ENCODE results near the gene UNC5C.

DNA sequence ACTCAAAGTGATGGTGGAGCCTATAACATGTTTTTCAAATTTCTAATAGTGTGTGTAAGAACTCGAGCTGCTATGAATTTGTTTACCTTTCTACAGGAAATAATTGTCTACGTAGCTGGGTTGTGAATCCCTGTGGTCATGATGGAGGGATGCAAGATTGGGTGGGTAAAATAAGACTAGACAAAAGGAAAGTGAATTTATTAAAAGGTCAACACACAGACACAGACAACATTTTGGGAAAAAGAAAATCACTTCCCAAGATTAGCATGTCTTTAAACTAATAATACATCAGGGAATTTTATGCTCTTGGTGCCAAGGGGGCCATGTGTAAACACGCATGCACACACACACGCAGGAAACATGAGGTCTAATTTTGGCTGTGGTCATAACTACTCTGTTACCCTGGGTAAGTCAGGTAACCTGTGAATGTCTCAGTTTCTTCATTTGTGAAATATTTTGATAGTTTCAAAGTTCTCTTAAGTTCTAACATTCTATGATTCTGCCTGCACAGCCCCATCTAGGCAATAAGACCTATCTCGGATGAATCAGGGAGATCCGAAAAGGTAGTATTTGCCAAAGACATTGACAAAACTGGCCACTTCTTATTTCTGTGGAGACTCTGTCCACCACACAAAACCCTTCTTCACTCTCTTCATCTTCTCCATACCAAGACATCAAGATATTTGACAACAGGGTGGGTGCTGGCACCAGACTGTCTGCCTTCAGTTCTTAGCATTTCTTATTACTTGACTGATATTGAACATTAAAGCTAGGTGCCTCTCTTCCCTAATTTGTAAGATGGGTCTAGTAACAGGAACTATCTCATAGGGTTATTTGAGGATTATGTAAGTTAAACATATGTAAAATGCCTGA lies 1.6 kb upstream of the UNC5C start:
- TF ChIP-seq SMC3 (IDR thresholded peaks at IDR 0.05; ENCODE audit: low read depth, low read length) (no peak), POLR2A (IDR thresholded peaks at IDR 0.05; ENCODE audit: low read depth, low read length) (no peak), MAFK (IDR thresholded peaks at IDR 0.05; ENCODE audit: low read depth, low read length) (no peak), RFX5 (IDR thresholded peaks at IDR 0.05; ENCODE audit: low read depth, low read length) (no peak), RCOR1 (IDR thresholded peaks at IDR 0.05; ENCODE audit: insufficient replicate concordance, low read length) (no peak), BHLHE40 (IDR thresholded peaks at IDR 0.05; ENCODE audit: low read depth, low read length) (no peak), RAD21 (IDR thresholded peaks at IDR 0.05; ENCODE audit: low read length) (no peak), MAZ (IDR thresholded peaks at IDR 0.05; ENCODE audit: borderline replicate concordance, low read depth, low read length) (no peak), CEBPB (IDR thresholded peaks at IDR 0.05; ENCODE audit: low read depth, low read length) (no peak), MXI1 (IDR thresholded peaks at IDR 0.05; ENCODE audit: borderline replicate concordance, low read depth, low read length) (no peak)
- TF ChIP-seq, protein P1, sequence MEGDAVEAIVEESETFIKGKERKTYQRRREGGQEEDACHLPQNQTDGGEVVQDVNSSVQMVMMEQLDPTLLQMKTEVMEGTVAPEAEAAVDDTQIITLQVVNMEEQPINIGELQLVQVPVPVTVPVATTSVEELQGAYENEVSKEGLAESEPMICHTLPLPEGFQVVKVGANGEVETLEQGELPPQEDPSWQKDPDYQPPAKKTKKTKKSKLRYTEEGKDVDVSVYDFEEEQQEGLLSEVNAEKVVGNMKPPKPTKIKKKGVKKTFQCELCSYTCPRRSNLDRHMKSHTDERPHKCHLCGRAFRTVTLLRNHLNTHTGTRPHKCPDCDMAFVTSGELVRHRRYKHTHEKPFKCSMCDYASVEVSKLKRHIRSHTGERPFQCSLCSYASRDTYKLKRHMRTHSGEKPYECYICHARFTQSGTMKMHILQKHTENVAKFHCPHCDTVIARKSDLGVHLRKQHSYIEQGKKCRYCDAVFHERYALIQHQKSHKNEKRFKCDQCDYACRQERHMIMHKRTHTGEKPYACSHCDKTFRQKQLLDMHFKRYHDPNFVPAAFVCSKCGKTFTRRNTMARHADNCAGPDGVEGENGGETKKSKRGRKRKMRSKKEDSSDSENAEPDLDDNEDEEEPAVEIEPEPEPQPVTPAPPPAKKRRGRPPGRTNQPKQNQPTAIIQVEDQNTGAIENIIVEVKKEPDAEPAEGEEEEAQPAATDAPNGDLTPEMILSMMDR (conservative IDR thresholded peaks at IDR 0.05; ENCODE audit: low read depth, low read length) = no peak
- TF ChIP-seq, protein P2, sequence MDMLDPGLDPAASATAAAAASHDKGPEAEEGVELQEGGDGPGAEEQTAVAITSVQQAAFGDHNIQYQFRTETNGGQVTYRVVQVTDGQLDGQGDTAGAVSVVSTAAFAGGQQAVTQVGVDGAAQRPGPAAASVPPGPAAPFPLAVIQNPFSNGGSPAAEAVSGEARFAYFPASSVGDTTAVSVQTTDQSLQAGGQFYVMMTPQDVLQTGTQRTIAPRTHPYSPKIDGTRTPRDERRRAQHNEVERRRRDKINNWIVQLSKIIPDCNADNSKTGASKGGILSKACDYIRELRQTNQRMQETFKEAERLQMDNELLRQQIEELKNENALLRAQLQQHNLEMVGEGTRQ (IDR thresholded peaks at IDR 0.05; ENCODE audit: low read depth, low read length) = no peak
